Esophagus muscularis mucosa (tissue), 4 donors: ENCODE measurements around the gene ITGAL. TPM values are rescaled to one million over a fixed set of nuclear protein-coding genes. Genes with fewer than 3 reads are reported as not detected.
"Not testable (repeated sequence)": the region's sequence is repeated elsewhere in the genome, so short reads cannot be mapped to it uniquely, and the experiment has no call there.

Source experiments
- DNase-seq: peaks from one replicate; pipeline ENCODE4 v3.0.0-alpha.2; 2017; ENCODE audit errors: extremely low spot score
- H3K27ac ChIP-seq, 4 donors: fragments of 200-600 bp; sonication (generic); replicated peaks in 1 of 4; 1 replicate in 3 of 4; 2 replicates in 1 of 4; pipeline ENCODE4 v1.5.1; 2016 to 2019; ENCODE audit warnings: mild to moderate bottlenecking in 1 of 4
- H3K27me3 ChIP-seq, 4 donors: fragments of 200-600 bp; sonication (generic); one replicate each; pipeline versions ENCODE4 v1.5.1 to v1.6.0; 2016 to 2019
- H3K36me3 ChIP-seq, 4 donors: fragments of 200-600 bp; sonication (generic); one replicate each; pipeline ENCODE4 v1.5.1; 2016 to 2019
- H3K4me1 ChIP-seq, 4 donors: fragments of 200-600 bp; sonication (generic); one replicate each; pipeline ENCODE4 v1.5.1; 2016 to 2019
- H3K4me3 ChIP-seq, 4 donors: fragments of 200-600 bp; sonication (generic); 1 replicate in 2 of 4; 2 replicates in 2 of 4; pipeline ENCODE4 v1.5.1; 2016 to 2019; ENCODE audit warnings: mild to moderate bottlenecking in 4 of 4, moderate library complexity in 1 of 4
- H3K9me3 ChIP-seq, 4 donors: fragments of 200-600 bp; sonication (generic); 1 replicate in 3 of 4; 2 replicates in 1 of 4; pipeline ENCODE4 v1.5.1; 2016 to 2019
- EP300 ChIP-seq: sonication (generic); formaldehyde crosslinking; IDR thresholded peaks from one replicate; pipeline ENCODE4 v1.6.1; 2017; ENCODE audit warnings: antibody characterized with exemption
- POLR2A ChIP-seq: fragments of 450-650 bp; IDR thresholded peaks from one replicate; pipeline ENCODE4 v1.6.1; 2017; ENCODE audit warnings: antibody characterized with exemption, moderate library complexity, mild to moderate bottlenecking, low read depth
- POLR2AphosphoS5 ChIP-seq, 2 donors: sonication (generic); formaldehyde crosslinking; IDR thresholded peaks; one replicate each; pipeline ENCODE4 v1.6.1; 2017; ENCODE audit warnings: antibody characterized with exemption in 2 of 2
- WGBS: methylation state at CpG from one replicate; pipeline ENCODE4 v1.1.5; 2018; 5-methylcytosine and 5-hydroxymethylcytosine counted together
- intact Hi-C: fragments of 100-400 bp; cut with DNase I; formaldehyde crosslinking; loops from one replicate; pipeline ENCODE4 v1.15.1; 2023
- total RNA-seq, 4 donors: library from RNA; depleted of rRNA; stranded (reverse); fragments of >200 nt; gene quantifications; one replicate each; pipeline versions ENCODE4 v1.1.0 to v1.2.1, GENCODE V29; 2016
- TF ChIP-seq, protein P1 (sequence below), 3 experiments: fragments of 200-600 bp in 2 of 3; fragments of 450-650 bp in 1 of 3; sonication (generic) in 2 of 3; IDR thresholded peaks; one replicate each; pipeline ENCODE4 v1.5.1; 2017 to 2019; ENCODE audit warnings: antibody characterized with exemption in 3 of 3, mild to moderate bottlenecking in 2 of 3, moderate library complexity in 1 of 3

ITGAL gene
- total RNA-seq, 4 donors from 2014 or later: 1.5 to 2.7 (median 2.5) TPM

- peaks cover 17 to 27% (median 24%) of the 10 kb centered on the region in 4 donors for H3K4me1 ChIP-seq
- under 1% methylated on average over 29 of the region's 59 CpGs for WGBS
- no peaks in the 10 kb centered on the region for H3K27me3 ChIP-seq
- peak within 1 kb of the TSS; percentile 93 to 99 (median 98) for H3K27ac ChIP-seq
- H3K4me3 ChIP-seq: peak within 1 kb of the TSS; percentile 77 to 95 (median 82)
- DNase-seq: peak; percentile 99
- peaks cover 0 to 21% (median 5%) of the 10 kb centered on the region in 4 donors for H3K36me3 ChIP-seq
- TF ChIP-seq EP300 (no peak), POLR2AphosphoS5 (IDR thresholded peaks at IDR 0.05) (peak; percentile 89 to 97), POLR2A (peak; percentile 76)
- TF ChIP-seq, protein P1, sequence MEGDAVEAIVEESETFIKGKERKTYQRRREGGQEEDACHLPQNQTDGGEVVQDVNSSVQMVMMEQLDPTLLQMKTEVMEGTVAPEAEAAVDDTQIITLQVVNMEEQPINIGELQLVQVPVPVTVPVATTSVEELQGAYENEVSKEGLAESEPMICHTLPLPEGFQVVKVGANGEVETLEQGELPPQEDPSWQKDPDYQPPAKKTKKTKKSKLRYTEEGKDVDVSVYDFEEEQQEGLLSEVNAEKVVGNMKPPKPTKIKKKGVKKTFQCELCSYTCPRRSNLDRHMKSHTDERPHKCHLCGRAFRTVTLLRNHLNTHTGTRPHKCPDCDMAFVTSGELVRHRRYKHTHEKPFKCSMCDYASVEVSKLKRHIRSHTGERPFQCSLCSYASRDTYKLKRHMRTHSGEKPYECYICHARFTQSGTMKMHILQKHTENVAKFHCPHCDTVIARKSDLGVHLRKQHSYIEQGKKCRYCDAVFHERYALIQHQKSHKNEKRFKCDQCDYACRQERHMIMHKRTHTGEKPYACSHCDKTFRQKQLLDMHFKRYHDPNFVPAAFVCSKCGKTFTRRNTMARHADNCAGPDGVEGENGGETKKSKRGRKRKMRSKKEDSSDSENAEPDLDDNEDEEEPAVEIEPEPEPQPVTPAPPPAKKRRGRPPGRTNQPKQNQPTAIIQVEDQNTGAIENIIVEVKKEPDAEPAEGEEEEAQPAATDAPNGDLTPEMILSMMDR (IDR thresholded peaks at IDR 0.05): peak; percentile 49 to 58 (median 50)
- no peaks in the 10 kb centered on the region for H3K9me3 ChIP-seq
- intact Hi-C loops: loop anchor here (2.0 to 10.0 kb wide), 2 partner anchors 81 to 169 kb away; partner anchors contain the start of genes ZNF689 and ZNF768
Measured at GRCh38 chr16:30445408-30446202, 26.9 kb upstream of the ITGAL start, which contains the start of gene SEPHS2. Gene SEPHS2, minus strand, starts transcription at chr16:30445874. Its CDS starts 147 bp downstream, at chr16:30445727.

- WGBS: 79% methylated on average over 10 of the region's 10 CpGs
- H3K27me3 ChIP-seq: no peaks in the 10 kb centered on the region
- H3K36me3 ChIP-seq: peaks cover 0 to 21% (median 5%) of the 10 kb centered on the region in 4 donors
- peak overlapping the region; percentile 93 to 99 (median 98) for H3K27ac ChIP-seq
- H3K9me3 ChIP-seq: no peaks in the 10 kb centered on the region
- peak overlapping the region; percentile 77 to 95 (median 82) for H3K4me3 ChIP-seq
- TF ChIP-seq, protein P1 (IDR thresholded peaks at IDR 0.05): no peak
- TF ChIP-seq POLR2A (no peak), EP300 (no peak), POLR2AphosphoS5 (IDR thresholded peaks at IDR 0.05) (no peak)
- DNase-seq: no peak
- H3K4me1 ChIP-seq: peaks cover 17 to 27% (median 24%) of the 10 kb centered on the region in 4 donors
- intact Hi-C loops: loop anchor here (2.0 to 10.0 kb wide), 2 partner anchors 81 to 169 kb away; partner anchors contain the start of genes ZNF689 and ZNF768
Measured at GRCh38 chr16:30446203-30446595, 26.3 kb upstream of the ITGAL start.

DNA sequence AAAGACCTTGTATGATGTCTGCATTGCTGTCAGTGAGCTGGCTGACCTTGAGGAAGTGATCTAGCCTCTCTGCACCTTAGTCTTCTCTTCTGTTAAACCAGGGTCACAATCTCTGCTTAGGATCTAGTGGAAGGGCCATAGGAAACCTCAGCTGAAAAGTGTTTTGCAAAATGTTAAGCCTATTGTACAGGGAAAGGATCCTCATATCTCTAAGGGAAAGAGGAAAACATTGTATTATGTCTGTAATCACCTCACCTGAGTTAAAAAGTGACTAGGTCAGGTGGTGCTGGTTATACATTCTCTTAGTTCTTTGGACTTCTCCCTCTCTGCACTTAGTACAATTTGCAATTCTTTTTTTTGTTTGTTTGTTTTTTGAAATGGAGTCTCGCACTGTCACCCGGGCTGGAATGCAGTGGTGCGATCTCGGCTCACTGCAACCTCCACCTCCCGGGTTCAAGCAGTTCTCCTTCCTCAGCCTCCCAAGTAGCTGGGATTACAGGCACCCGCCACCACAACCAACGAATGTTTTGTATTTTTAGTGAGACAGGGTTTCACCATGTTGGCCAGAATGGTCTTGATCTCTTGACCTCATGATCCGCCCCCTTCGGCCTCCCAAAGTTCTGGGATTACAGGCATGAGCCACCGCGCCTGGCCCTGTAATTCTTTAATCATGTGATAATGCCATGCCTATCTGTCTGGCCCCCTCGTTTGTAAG is 24.9 kb upstream of the ITGAL start:
- Histone ChIP-seq H3K9me3 (no peaks in the 10 kb centered on the region), H3K36me3 (peaks cover 0 to 18% (median 5%) of the 10 kb centered on the region in 4 donors), H3K27ac (no peak overlapping the region), H3K27me3 (no peaks in the 10 kb centered on the region), H3K4me1 (peaks cover 17 to 27% (median 24%) of the 10 kb centered on the region in 4 donors), H3K4me3 (no peak overlapping the region)
- DNase-seq: no peak
- 84% methylated on average over 12 of the region's 12 CpGs for WGBS
- intact Hi-C loops: loop anchor here (2.0 to 10.0 kb wide), 2 partner anchors 79 to 167 kb away; partner anchors contain the start of genes ZNF689 and ZNF768
- TF ChIP-seq POLR2AphosphoS5 (IDR thresholded peaks at IDR 0.05) (no peak), EP300 (no peak), POLR2A (no peak)
- TF ChIP-seq, protein P1 (IDR thresholded peaks at IDR 0.05): no peak

GRCh38 chr16:30449116-30449435 is 23.5 kb upstream of the ITGAL start:
- Histone ChIP-seq H3K36me3 (peaks cover 0 to 5% (median 0%) of the 10 kb centered on the region in 4 donors), H3K4me1 (peaks cover 9 to 19% (median 17%) of the 10 kb centered on the region in 4 donors), H3K27ac (no peak overlapping the region), H3K9me3 (no peaks in the 10 kb centered on the region), H3K4me3 (no peak overlapping the region), H3K27me3 (no peaks in the 10 kb centered on the region)
- intact Hi-C loops: loop anchor here (10.0 kb wide), 1 partner anchor 166 kb away; the partner anchor contains the start of gene ZNF689
- TF ChIP-seq EP300 (no peak), POLR2AphosphoS5 (IDR thresholded peaks at IDR 0.05) (no peak), POLR2A (no peak)
- TF ChIP-seq, protein P1 (IDR thresholded peaks at IDR 0.05): no peak
- 90% methylated on average over 3 of the region's 3 CpGs for WGBS
- DNase-seq: no peak

DNA sequence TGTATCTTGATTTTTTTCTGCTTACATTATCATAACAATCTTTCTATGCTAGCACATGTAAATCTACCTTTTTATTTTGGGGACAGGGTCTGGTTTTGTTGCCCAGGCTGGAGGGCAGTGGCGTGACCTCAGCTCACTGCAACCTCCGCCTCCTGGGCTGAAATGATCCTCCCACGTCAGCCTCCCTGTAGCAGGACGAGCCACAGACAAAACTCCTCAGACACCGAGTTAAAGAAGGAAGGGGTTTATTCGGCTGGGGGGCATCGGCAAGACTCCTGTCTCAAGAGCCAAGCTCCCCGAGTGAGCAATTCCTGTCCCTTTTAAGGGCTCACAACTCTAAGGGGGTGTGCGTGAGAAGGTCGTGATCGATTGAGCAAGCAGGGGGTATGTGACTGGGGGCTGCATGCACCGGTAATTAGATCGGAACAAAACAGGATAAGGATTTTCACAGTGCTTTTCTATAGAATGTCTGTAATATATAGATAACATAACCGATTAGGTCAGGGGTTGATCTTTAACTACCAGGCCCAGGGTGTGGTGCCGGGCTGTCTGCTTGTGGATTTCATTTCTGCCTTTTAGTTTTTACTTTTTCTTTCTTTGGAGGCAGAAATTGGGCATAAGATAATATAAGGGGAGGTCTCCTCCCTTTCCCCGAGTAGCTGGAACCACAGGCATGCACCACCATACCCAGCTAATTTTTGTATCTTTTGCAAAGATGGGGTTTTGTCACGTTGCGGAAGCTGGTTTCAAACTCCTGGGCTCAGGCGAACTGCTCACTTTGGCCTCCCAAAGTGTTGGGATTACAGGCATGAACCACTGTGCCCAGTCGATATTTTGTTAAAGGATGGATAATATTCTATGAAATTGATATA is 19.6 kb upstream of the ITGAL start:
- H3K9me3 ChIP-seq, H3K27ac ChIP-seq, H3K36me3 ChIP-seq, H3K4me3 ChIP-seq, H3K4me1 ChIP-seq, DNase-seq, H3K27me3 ChIP-seq, intact Hi-C loops: not testable (repeated sequence)
- WGBS: 77% methylated on average over 20 of the region's 20 CpGs
